Uterus (tissue), 4 donors: ENCODE measurements around the gene CUL4A. TPM values are rescaled to one million over a fixed set of nuclear protein-coding genes. Genes with fewer than 3 reads are reported as not detected.

Source experiments
- DNase-seq, 2 donors: peaks; one replicate each; pipeline ENCODE4 v3.0.0-alpha.2; 2019 to 2020
- H3K27ac ChIP-seq, 2 donors: fragments of 200-600 bp; sonication (generic); 1 replicate in 1 of 2; 2 replicates in 1 of 2; pipeline ENCODE4 v1.5.1; 2016 to 2018
- H3K27me3 ChIP-seq, 2 donors: fragments of 200-600 bp; sonication (generic); one replicate each; pipeline ENCODE4 v1.5.1; 2018 to 2019; ENCODE audit warnings: control low read depth in 1 of 2
- H3K36me3 ChIP-seq, 2 donors: fragments of 200-600 bp; sonication (generic); one replicate each; pipeline ENCODE4 v1.5.1; 2019; ENCODE audit warnings: control low read depth in 1 of 2
- H3K4me1 ChIP-seq, 2 donors: fragments of 200-600 bp; sonication (generic); one replicate each; pipeline ENCODE4 v1.5.1; 2018 to 2019; ENCODE audit warnings: control low read depth in 1 of 2
- H3K4me3 ChIP-seq, 2 donors: fragments of 200-600 bp; sonication (generic); 1 replicate in 1 of 2; 2 replicates in 1 of 2; pipeline ENCODE4 v1.5.1; 2018 to 2019; ENCODE audit warnings: mild to moderate bottlenecking in 1 of 2
- H3K9me3 ChIP-seq, 2 donors: fragments of 200-600 bp; sonication (generic); one replicate each; pipeline ENCODE4 v1.5.1; 2019; ENCODE audit warnings: control low read depth in 1 of 2
- POLR2A ChIP-seq, 2 donors: fragments of 450-650 bp; IDR thresholded peaks; one replicate each; pipeline ENCODE4 v1.6.1; 2016; ENCODE audit warnings: antibody characterized with exemption in 2 of 2, mild to moderate bottlenecking in 1 of 2, moderate library complexity in 1 of 2
- intact Hi-C: fragments of 100-400 bp; cut with DNase I; formaldehyde crosslinking; loops from one replicate; pipeline ENCODE4 v1.15.1; 2023; ENCODE audit warnings: low total_unique reads
- total RNA-seq, 4 donors: library from RNA; depleted of rRNA in 3 of 4; stranded (reverse); fragments of >200 nt in 3 of 4; gene quantifications; one replicate each; pipeline versions ENCODE4 v1.1.0 to v1.2.4, GENCODE V29; 2014 to 2023
- TF ChIP-seq, protein P1 (sequence below), 4 experiments: fragments of 200-600 bp in 2 of 4; fragments of 450-650 bp in 2 of 4; sonication (generic) in 2 of 4; IDR thresholded peaks; one replicate each; pipeline ENCODE4 v1.5.1; 2016 to 2019; ENCODE audit warnings: antibody characterized with exemption in 4 of 4, mild to moderate bottlenecking in 2 of 4, moderate library complexity in 1 of 4
- donor health status: DM: yes; HTN: yes; CAD: no.

The CUL4A gene
- total RNA-seq, 4 donors from 2014 or later = 34.3 to 110 (median 66.1) TPM

- Histone ChIP-seq H3K4me1 (peaks cover 0 to 11% of the 10 kb centered on the region in 2 donors), H3K27ac (no peak overlapping the region), H3K4me3 (no peak overlapping the region), H3K27me3 (no peaks in the 10 kb centered on the region), H3K36me3 (no peaks in the 10 kb centered on the region), H3K9me3 (no peaks in the 10 kb centered on the region)
- DNase-seq = no peak
- intact Hi-C loops = no loop called here
- TF ChIP-seq, protein P1, sequence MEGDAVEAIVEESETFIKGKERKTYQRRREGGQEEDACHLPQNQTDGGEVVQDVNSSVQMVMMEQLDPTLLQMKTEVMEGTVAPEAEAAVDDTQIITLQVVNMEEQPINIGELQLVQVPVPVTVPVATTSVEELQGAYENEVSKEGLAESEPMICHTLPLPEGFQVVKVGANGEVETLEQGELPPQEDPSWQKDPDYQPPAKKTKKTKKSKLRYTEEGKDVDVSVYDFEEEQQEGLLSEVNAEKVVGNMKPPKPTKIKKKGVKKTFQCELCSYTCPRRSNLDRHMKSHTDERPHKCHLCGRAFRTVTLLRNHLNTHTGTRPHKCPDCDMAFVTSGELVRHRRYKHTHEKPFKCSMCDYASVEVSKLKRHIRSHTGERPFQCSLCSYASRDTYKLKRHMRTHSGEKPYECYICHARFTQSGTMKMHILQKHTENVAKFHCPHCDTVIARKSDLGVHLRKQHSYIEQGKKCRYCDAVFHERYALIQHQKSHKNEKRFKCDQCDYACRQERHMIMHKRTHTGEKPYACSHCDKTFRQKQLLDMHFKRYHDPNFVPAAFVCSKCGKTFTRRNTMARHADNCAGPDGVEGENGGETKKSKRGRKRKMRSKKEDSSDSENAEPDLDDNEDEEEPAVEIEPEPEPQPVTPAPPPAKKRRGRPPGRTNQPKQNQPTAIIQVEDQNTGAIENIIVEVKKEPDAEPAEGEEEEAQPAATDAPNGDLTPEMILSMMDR (IDR thresholded peaks at IDR 0.05) = no peak
- TF ChIP-seq POLR2A (IDR thresholded peaks at IDR 0.05) = no peak
These were observed 10.0 kb downstream of the CUL4A start for GRCh38 chr13:113219256-113219940.

DNA sequence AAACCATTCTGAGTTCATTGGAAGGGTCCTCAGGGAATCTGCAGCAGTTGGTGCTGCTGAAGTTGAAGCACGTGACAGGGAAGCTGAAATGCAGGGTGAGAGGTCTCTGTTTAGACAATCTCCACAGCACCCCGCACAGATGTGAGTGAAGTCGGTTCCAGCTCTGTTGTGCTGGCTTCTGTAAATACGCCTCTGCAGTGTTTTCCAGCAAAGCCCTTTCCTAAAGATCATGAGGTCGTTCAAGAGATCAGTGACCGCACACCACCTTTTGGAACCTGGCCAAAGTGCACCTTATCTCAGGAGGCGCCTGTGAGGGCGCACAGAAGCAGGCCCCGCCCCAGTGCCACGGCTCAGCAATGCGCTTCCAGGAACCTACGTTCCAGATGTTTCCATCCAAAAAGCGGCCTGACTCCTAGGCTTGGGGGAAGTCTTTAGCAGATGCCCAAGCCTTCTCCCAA, 10.8 kb downstream of the CUL4A start:
- no peaks in the 10 kb centered on the region for H3K27me3 ChIP-seq
- intact Hi-C loops = no loop called here
- H3K9me3 ChIP-seq = no peaks in the 10 kb centered on the region
- TF ChIP-seq, protein P1 (IDR thresholded peaks at IDR 0.05) = no peak
- TF ChIP-seq POLR2A (IDR thresholded peaks at IDR 0.05) = no peak
- H3K4me3 ChIP-seq = no peak overlapping the region
- H3K36me3 ChIP-seq = no peaks in the 10 kb centered on the region
- DNase-seq = no peak
- H3K4me1 ChIP-seq = peaks cover 0 to 11% of the 10 kb centered on the region in 2 donors
- no peak overlapping the region for H3K27ac ChIP-seq

DNA sequence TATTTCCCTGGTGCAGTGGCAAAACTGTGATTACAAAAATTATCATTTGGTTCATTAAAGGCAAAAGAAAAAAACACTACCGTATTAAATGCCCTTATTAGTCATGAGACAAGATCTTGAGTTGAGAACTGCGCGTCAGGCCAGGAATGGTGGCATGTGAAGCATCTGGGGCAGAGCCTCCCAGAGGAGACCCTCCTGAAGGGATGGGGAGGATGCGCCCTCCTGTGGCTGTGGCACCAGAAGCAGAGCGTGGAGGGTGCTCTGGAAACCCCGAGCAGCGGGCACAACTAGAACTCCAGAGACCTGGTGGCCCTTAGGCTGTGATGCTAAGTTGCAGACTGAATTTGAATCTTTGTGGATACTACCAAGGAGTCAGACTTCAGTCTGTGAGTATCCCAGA, 11.5 kb downstream of the CUL4A start:
- Histone ChIP-seq H3K9me3 (no peaks in the 10 kb centered on the region), H3K36me3 (no peaks in the 10 kb centered on the region), H3K4me3 (no peak overlapping the region), H3K27me3 (no peaks in the 10 kb centered on the region), H3K4me1 (peaks cover 0 to 9% of the 10 kb centered on the region in 2 donors), H3K27ac (no peak overlapping the region)
- intact Hi-C loops = no loop called here
- TF ChIP-seq, protein P1 (IDR thresholded peaks at IDR 0.05) = no peak
- no peak for TF ChIP-seq POLR2A (IDR thresholded peaks at IDR 0.05)
- no peak for DNase-seq

GRCh38 chr13:113223070-113223469, 13.7 kb downstream of the CUL4A start:
- Histone ChIP-seq H3K36me3 (no peaks in the 10 kb centered on the region), H3K27me3 (no peaks in the 10 kb centered on the region), H3K27ac (no peak overlapping the region), H3K4me3 (no peak overlapping the region), H3K9me3 (no peaks in the 10 kb centered on the region), H3K4me1 (no peaks in the 10 kb centered on the region)
- TF ChIP-seq, protein P1 (IDR thresholded peaks at IDR 0.05) = no peak
- no peak for TF ChIP-seq POLR2A (IDR thresholded peaks at IDR 0.05)
- DNase-seq = no peak
- intact Hi-C loops = no loop called here

DNA sequence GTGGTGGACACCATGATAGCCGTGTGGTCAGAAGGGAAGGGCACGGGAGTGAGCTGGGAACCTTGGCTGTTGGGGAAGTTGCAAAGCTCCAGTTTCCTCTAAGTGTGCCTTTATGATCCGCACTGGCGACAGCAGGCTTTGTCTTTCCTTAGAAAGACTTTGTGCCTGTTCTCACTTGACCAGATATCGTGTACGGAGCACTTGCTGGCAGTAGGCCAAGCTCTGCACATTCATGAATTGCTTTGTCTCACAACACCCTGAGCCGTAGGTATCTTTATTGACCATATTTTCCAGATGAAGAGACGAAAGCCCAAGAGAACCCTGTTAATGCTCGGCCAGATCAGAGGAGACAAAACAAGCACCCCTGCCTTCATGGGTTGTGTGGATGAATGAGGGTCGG, 15.1 kb downstream of the CUL4A start:
- no peak for DNase-seq
- H3K4me3 ChIP-seq = no peak overlapping the region
- no peaks in the 10 kb centered on the region for H3K36me3 ChIP-seq
- H3K4me1 ChIP-seq = no peaks in the 10 kb centered on the region
- intact Hi-C loops = no loop called here
- H3K27ac ChIP-seq = no peak overlapping the region
- no peaks in the 10 kb centered on the region for H3K9me3 ChIP-seq
- H3K27me3 ChIP-seq = no peaks in the 10 kb centered on the region
- no peak for TF ChIP-seq POLR2A (IDR thresholded peaks at IDR 0.05)
- TF ChIP-seq, protein P1 (IDR thresholded peaks at IDR 0.05) = no peak
